Iris pigment epithelial cell (primary cell): ENCODE measurements around the gene ZSCAN25.
"Not testable (repeated sequence)": the region's sequence is repeated elsewhere in the genome, so short reads cannot be mapped to it uniquely, and the experiment has no call there.

Experiments
- DNase-seq: peaks from one replicate; pipeline ENCODE4 v3.0.0-alpha.2; 2011; ENCODE audit warnings: low read depth

Gene ZSCAN25

DNA sequence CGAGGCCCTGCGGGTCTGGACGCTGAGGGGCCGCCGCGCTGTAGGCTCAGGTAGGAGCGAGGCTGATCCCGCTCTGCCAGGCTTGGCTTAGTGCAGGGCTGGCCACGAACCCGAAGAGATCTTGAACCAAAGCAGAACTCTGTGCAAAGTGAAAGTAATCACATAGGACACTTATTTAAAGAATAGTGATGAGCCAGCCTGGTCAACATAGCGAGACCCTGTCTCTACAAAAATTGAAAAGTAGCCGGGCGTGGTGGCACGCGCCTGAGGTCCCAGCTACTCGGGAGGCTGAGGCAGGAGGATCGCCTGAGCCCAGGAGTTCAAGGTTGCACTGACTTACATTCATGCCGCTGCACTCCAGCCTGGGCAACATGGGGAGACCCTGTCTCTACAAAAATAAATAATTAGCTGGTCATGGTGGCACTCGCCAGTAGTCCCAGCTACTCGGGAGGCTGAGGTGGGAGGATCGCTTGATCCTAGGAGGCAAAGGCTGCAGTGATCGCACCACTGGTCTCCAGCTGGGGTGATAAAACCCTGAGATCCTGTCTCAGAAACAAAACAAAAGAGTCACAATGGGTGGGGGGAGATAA lies 541 bp downstream of the ZSCAN25 start:
- no peak for DNase-seq

DNA sequence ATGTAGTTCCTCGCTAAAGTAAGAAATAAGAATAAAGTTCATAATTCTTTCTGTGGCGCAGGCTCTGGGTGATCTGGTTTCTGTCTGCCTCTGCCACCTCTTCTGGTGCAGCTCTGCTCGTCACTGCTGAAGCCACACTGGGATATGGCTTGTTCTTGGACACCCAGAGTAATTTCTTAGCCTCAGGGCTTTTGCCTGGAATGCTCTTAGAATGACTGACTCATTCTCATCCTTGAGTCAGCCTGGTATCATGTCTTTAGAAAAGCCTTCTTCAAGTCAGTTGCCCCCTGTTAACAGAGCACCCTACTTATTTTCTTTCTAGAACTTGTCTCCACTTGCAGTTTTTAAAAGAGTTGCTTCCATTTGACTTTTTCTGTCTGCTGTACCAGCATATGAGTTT lies 2.0 kb downstream of the ZSCAN25 start:
- DNase-seq = peak; percentile 68

DNA sequence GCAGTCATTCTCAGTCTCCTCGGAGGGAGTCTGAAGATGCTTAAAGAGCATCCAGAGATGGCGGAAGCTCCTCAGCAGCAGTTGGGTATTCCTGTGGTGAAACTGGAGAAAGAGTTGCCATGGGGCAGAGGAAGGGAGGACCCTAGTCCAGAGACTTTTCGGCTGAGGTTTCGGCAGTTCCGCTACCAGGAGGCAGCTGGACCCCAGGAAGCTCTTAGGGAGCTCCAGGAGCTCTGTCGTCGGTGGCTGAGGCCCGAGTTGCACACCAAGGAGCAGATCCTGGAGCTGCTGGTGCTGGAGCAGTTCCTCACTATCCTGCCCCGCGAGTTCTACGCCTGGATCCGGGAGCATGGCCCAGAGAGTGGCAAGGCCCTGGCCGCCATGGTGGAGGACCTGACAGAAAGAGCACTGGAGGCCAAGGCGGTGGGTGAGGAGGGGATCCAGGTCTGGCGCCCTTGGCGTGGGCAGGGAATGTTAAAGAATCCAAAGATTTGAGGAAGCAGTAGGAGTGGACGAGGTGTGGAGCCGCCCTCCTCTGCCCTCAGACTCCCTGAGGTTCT lies 2.9 kb downstream of the ZSCAN25 start:
- DNase-seq = no peak

DNA sequence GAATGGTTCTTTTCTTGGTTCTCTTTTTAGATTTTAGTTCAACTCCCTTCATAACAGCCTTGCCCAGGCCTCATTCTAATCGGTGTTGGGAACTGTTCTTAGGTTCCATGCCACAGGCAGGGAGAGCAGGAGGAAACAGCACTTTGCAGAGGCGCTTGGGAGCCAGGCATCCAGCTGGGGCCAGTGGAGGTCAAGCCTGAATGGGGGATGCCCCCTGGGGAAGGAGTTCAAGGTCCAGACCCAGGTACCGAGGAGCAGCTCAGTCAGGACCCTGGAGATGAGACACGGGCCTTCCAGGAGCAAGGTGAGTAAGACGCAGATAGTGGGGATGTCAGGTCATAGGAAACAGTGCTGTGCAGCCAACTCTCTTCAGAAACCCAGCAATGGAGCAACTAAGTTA lies 4.5 kb downstream of the ZSCAN25 start:
- DNase-seq = no peak

DNA sequence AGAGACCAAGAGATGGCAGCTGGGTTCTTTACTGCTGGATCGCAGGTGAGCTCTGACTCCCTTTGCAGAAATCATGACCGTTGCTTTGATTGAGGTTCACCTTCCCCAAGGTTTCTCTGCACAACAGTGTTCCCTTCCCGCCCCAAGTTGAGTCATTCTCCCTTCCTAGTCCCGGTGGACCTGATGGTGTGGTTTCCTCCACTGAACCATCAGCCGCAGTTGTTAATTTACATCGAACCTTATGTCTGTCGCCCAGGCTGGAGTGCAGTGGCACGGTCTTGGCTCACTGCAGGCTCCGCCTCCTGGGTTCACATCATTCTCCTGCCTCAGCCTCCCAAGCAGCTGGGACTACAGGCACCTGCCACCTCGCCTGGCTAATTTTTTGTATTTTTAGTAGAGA lies 5.8 kb downstream of the ZSCAN25 start:
- no peak for DNase-seq

DNA sequence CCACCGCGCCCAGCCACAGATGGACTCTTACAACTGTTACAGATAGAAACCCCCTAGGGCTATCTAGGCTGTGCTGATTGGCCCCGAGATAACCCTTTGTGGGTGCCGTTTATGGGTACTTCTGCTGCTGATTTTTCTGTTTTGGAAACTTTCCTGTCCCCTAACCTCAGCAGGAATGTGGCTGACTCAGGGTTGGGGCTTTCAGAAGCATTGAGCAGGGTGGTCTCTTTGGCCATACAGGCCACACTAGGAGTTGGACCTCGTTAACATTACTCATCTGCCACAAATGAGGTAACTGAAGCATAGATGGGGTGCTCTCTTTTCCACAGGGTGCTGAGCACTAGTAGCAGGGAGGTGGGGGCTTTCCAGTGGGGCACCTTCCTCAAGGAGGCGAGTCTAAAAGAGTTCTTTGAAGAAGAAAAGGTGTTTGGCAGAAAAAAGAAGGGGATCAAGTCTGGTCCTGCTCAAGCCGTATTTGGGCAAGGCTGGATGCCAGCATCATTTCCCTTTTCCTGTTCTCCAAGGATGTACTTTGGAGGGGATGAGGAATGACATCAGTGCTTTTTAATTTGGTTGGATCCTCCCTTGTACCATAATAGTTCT lies 6.4 kb downstream of the ZSCAN25 start:
- DNase-seq = no peak

DNA sequence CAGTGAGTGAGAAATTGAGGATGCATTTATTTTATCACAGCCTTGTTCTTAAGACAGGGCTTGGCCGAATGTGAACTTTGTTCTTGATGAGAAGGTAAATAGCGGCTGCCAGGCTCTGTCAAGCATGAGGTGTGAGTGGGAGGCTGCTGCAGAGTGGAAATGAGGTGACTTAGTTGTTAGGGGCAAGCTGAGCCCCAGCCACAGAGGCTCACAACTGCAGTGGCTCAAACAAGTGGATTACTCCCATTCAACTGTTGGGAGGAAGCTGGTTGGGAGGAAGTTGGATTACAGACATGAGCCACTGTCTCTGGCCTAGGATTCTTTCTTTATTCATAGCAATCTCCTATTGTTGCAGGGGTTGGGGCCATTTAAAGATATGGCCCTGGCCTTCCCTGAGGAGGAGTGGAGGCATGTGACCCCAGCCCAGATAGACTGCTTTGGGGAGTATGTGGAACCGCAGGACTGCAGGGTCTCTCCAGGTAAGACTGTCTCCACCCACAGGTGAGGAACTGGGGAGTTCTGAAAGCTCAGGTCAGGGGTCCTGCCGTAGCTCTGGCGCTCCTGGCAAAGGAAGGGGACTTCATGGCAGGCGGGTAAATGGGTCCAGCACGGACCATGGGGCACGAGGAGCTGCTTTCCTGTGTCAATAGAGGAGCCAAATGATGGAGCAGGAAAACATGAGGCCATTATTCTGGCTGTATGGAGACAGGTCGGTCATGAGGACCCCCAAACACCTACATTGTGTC lies 7.1 kb downstream of the ZSCAN25 start:
- no peak for DNase-seq

DNA sequence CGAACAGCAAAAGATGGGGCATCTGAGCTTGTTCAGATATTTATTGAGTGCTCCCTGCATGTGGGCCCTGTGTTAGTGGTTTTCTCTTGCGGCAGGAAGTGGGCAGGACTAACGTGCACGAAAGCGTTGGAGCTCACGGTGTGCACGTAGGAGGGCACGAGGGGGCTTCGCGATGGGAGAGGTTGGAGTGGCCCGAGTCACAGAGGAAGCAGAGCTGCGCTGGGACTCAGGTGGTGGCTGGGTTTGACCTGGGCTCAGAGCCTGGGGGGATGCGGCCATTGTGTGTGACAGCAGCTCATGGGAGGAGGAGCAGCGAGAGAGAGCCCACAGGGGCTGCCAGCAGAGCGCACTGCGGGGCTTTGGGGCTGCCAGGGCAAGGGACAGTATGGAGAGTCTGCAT lies 7.7 kb downstream of the ZSCAN25 start:
- no peak for DNase-seq

DNA sequence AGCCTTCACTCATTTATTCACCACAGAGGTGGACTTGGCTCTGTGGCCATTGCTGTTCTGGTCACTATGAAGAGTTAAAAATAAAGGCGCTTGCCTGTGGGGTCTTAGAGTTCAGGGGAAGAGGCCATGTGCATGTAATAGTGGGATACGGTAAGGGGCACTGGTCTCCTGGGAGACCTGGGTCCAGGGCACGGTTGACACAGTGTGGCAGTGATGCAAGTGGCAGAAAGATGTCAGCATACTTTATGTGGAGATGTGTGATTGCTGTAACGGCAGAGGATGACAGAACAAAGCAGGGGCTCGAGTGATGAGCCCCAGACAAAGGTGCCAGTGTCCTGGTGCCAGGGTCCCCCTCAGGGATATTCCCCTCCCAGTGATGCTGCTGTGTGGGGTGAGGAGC lies 8.6 kb downstream of the ZSCAN25 start:
- DNase-seq = no peak

DNA sequence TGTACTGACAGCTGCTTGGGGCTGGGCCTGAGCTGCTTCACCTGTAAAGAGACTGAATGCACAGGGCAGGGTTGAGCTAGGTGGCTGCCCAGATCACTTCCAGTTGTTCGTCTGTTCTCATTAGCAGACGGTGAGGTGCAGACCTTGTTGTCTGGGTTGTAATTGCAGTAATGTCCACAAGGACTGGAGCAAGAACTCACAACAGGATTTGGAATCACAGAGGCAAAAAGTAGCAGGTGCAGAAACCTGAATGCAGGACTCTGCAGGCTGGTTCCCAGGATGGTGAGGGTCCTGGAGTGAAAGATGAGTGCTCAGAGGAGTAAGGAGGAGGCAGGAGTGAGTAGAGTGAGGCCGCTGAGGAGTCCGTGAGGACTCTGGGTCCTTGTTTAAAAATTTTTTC lies 9.2 kb downstream of the ZSCAN25 start:
- DNase-seq = no peak

DNA sequence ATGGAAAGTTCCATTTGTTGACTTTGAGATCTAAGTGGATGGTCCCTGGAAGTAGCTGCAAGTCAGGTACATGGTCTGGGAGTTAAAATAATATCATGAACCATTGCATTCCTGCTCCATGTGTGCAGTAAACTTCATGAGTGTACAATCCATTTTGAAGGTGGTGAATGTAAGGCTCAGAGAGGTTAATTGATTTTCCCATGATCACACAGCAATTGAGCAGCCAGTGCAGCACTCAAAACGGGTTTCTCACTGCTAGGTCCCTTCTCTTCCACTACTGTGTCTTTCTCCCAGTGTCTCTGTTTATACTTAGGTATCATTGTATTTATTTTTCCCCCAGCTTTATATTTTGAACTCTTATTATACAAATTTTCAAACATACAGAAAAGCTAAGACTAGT lies 9.9 kb downstream of the ZSCAN25 start:
- DNase-seq = no peak

DNA sequence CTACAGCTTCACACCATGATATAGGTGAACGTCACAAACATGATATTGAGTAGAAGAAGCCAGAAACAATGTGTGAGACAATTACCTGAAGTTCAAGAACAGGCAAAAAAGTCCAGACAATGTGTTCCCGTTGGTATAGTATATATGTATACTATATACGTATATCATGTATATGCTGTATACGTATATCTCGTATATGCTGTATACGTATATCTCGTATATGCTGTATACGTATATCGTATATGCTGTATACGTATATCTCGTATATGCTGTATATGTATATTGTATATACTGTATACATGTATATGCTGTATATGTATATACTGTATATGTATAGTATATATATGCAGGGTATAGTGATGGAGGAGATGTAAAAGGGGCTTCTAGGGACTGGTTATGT lies 10.8 kb downstream of the ZSCAN25 start:
- DNase-seq = no peak

DNA sequence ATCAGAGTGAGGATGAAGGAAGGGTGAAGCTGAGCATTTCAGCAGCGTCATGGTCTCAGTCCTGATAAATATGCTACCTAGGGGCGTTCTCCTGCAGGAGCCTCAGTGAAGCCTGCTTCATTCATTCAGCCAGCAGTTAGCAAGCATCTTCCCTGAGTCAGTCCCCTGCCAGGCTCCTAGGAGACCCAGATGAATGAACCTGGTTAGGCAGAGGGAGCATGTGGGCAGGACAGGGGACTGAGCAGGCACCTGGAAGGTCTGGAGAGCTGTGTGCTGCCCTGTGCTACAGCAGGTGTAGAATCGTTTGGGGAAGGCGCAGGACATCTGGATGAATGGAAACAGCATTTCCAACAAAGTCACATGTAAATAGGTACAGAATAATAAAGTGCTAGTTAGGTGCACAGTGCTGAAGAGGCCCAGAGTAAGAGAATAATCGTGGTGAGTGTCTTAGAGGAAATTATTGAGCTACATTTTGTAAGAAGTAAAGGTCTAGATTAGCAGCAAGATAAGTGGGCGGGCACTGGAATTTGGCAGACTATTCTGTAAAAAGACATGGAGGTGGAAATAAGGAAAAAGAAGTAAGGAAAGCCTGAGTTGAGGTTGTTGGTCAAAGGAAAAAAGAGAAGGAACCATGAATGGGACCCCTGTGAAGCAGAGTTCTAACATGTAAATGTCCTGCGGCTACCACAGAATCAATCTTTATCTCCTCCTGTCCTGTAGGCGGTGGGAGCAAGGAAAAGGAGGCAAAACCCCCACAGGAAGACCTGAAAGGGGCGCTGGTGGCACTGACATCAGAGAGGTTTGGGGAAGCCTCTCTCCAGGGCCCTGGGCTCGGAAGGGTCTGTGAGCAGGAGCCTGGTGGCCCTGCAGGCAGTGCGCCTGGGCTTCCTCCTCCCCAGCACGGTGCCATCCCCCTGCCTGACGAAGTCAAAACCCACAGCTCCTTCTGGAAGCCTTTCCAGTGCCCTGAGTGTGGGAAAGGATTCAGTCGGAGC lies 12.0 kb downstream of the ZSCAN25 start:
- no peak for DNase-seq

DNA sequence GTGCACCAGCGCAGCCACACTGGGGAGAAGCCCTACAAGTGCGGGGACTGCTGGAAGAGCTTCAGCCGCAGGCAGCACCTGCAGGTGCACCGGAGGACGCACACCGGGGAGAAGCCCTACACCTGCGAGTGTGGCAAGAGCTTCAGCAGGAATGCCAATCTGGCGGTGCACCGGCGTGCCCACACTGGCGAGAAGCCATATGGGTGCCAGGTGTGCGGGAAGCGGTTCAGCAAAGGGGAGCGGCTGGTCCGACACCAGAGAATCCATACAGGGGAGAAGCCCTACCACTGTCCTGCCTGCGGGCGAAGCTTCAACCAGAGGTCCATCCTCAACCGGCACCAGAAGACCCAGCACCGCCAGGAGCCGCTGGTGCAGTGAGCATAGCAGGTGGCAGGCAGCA lies 12.9 kb downstream of the ZSCAN25 start:
- no peak for DNase-seq

DNA sequence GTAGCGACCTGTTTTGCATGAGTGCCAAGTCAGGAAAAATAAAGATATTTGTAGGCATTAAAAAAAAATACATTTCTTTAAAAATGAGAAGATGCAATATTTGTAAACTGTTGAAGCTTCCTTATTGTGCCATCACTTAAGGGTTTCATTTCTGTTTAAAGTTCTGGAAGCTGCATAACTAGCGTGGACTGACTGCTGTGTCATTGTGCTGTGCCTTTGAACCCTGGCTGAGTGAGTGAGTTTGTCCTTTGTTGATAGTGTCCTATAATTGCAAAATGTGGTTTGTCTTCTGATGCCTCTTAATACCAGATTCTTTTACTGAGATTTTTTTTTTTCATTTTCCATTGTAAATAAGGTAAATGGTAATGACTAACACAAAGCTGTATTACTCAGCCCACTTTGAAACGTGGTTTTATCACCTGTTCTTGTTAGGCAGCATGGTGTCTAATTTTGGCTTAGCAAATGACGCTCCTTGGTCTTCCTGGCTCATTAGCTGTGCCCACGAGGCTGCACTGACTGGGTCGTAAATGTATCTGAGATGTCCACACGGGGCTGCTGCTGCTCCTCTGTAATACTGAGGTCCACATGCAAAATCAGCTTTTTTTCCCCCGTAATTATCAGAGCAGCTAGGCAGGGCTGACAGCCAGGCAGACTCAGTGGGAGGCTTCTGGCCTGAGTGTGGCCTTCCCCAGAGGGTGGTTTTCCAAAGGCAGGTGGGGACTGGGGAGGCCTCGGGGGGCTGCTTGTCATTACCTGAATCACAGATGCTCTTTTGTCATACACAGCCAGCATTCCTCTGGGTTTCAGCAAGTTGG lies 14.8 kb downstream of the ZSCAN25 start:
- peak; percentile 28 for DNase-seq

DNA sequence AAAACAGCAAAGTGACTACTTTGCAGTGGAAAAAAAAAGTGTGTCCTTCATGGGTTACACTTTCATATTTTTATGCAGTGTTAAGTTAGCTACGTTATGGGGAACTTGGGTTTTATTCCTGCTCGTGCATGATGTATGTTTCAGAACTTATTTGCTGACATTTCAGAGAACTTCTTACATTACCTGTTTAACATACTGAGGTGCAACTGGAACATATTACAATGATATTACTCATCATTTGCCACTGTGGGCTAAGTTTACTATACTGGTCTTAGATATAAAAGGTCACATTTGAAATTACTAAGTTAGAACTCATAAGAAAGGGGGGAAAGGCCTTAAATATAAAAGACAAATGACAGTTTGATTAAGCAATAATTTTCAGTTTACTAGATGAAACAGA lies 20.7 kb downstream of the ZSCAN25 start:
- not testable (repeated sequence) for DNase-seq

DNA sequence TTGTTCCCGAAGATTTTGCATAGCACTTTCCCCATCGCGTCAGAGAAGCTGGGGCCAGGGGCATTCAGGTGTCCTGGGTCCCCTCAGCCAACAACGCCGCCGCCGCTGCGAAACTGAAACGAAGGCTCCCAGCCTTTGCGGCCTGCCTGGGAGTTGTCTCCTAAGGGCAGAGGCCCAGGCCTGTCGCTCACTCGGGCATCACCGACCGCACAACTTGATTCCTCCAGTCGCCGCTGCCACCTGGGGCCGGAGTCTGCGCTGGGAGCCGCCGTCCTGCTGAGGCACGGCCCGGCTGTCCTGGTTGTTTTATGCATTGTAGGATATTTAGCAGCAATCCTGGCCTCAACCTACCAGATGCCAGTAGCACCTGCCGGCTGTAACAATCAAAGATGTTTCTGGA lies 22.0 kb downstream of the ZSCAN25 start:
- no peak for DNase-seq

DNA sequence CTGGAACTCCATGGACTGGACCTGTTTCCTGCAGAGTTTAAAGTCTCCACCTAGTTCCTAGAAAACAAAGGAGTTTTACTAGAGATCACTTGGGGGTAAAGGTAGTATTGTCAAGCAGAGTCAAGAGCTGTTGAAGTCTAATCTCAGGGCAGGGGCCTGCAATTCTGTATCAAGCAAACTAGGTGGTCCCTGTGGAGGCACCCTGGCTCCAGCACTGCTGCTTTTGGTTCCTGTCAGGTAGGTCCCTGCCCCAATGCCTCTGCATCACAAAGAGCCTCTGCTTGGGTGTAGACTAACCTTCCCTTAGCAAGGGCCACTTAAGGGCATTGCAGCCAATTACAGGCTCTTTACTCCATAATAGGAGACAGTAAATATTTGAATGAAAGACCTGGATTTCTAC lies 22.5 kb downstream of the ZSCAN25 start:
- DNase-seq = no peak

DNA sequence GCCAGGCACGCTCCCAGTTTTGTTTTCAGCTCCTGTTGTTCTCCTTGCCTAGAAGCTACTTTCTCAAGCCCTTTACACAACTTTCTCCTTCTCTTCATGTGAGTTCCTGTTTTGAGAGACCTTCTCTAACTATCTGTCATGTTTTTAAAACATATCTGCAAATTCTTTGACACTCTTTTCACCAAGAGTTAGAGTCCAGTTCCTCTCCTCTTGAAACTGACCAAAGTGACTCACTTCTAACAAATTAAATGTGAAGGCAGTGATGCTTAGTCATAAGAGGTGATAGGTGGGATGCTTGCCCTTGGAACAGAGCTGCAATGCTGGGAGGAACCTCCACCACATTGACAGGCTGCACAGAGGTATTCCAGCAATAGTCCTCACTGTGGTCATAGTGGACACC lies 25.3 kb downstream of the ZSCAN25 start:
- peak; percentile 35 for DNase-seq

DNA sequence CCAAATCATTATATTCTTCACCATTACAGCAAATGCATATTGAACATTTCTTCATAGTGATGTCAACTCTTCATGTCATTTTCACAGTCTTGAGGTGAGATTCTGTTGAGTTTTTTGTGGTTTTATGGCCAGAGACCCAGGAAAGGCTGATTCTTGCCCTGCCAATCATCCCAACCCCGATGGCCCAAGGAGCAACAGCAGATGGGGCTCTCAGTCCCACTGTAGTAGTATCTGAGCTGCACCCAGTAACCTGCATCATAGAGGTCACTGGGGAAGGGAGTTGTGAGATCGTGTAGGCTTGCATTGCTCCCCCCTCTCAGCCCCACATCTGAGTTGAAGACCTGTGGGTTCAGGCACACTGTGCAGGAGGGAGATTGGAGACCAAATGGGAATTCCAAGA lies 26.7 kb downstream of the ZSCAN25 start:
- DNase-seq = no peak

DNA sequence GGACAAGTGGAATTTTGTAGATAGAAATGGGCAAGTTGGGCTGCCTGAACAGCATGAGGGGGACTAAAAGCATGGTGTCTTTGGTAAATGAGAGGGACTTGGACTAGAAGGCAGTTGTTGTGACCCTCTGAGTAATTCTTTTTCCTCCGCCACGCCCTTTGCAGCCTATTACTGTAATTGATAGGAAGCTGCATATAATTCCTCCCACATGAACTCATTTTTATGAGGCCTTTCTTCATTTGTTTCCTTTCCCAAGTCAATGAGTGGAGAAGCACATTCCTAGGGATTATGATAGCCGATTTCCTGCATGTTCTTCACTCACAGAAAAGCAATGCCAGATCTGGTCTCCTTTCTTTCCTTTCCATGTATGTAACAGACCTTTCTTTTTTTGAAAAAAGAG lies 27.7 kb downstream of the ZSCAN25 start:
- DNase-seq = no peak
